Measurements from ENCODE around the gene TC2N.

DNA sequence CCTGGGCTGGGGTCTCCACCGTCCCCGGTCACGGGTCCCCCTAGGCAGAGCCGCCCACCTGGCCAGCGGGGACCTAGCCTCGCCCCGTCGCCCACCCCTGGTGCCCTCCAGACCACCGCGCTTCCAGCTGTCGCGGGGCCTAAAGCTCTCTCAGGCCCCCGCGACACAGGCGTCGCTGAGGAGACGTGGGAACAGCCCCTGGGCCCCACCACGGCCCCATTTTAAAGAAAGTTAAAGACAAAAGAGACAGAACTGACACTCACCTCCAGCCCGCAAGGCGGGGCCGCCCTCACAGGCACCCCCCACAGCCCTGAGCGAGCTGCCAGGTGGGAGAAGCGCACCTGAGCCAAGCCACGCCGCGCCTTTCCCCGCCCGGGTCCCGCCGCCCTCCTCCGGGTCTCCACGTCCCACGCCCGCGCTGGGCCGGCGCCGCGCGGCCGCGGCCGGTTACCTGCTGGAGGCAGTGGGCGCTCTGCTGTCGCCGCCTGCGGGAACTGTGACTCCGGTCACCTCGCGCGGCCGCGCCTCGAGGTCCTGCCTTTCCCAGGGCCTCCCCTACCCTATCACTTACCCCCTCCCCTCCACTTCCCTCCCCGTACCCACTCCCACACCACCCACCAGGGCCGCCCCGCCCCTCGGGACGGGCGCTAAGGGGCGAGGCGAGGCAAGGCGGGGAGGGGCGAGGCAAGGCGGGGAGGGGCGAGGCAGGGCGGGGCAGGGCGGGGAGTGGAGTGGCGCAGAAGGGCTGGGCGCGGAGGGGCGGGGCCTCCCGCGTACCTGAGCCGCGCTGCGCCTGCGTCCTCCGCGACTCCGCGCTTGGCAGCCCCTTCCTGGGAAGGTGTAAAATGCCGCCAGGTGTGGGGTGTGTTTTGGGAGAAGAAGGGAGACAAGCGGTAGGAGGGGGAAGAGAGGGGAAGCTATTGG, 31.2 kb downstream of the TC2N start:
- TF ChIP-seq, protein P1, sequence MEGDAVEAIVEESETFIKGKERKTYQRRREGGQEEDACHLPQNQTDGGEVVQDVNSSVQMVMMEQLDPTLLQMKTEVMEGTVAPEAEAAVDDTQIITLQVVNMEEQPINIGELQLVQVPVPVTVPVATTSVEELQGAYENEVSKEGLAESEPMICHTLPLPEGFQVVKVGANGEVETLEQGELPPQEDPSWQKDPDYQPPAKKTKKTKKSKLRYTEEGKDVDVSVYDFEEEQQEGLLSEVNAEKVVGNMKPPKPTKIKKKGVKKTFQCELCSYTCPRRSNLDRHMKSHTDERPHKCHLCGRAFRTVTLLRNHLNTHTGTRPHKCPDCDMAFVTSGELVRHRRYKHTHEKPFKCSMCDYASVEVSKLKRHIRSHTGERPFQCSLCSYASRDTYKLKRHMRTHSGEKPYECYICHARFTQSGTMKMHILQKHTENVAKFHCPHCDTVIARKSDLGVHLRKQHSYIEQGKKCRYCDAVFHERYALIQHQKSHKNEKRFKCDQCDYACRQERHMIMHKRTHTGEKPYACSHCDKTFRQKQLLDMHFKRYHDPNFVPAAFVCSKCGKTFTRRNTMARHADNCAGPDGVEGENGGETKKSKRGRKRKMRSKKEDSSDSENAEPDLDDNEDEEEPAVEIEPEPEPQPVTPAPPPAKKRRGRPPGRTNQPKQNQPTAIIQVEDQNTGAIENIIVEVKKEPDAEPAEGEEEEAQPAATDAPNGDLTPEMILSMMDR (IDR thresholded peaks at IDR 0.05; ENCODE audit: low read depth, low read length, missing input control) = no peak
- no peak for TF ChIP-seq YY1 (IDR thresholded peaks at IDR 0.05)
- TF ChIP-seq ATF3 (IDR thresholded peaks at IDR 0.05) = no peak
- TF ChIP-seq JUND (IDR thresholded peaks at IDR 0.05) = no peak
- TF ChIP-seq EGR1 (IDR thresholded peaks at IDR 0.05; ENCODE audit: low read depth in 2 of 2) = no peak
- TF ChIP-seq SP1 (IDR thresholded peaks at IDR 0.05) = no peak
- TF ChIP-seq, protein P2, sequence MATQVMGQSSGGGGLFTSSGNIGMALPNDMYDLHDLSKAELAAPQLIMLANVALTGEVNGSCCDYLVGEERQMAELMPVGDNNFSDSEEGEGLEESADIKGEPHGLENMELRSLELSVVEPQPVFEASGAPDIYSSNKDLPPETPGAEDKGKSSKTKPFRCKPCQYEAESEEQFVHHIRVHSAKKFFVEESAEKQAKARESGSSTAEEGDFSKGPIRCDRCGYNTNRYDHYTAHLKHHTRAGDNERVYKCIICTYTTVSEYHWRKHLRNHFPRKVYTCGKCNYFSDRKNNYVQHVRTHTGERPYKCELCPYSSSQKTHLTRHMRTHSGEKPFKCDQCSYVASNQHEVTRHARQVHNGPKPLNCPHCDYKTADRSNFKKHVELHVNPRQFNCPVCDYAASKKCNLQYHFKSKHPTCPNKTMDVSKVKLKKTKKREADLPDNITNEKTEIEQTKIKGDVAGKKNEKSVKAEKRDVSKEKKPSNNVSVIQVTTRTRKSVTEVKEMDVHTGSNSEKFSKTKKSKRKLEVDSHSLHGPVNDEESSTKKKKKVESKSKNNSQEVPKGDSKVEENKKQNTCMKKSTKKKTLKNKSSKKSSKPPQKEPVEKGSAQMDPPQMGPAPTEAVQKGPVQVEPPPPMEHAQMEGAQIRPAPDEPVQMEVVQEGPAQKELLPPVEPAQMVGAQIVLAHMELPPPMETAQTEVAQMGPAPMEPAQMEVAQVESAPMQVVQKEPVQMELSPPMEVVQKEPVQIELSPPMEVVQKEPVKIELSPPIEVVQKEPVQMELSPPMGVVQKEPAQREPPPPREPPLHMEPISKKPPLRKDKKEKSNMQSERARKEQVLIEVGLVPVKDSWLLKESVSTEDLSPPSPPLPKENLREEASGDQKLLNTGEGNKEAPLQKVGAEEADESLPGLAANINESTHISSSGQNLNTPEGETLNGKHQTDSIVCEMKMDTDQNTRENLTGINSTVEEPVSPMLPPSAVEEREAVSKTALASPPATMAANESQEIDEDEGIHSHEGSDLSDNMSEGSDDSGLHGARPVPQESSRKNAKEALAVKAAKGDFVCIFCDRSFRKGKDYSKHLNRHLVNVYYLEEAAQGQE (IDR thresholded peaks at IDR 0.05) = no peak
- no peak for TF ChIP-seq NR2F2 (IDR thresholded peaks at IDR 0.05)
- TF ChIP-seq TAF1 (conservative IDR thresholded peaks at IDR 0.05) = no peak
- TF ChIP-seq FOXA1 (IDR thresholded peaks at IDR 0.05) = no peak
- TF ChIP-seq, protein P3, sequence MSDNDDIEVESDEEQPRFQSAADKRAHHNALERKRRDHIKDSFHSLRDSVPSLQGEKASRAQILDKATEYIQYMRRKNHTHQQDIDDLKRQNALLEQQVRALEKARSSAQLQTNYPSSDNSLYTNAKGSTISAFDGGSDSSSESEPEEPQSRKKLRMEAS (IDR thresholded peaks at IDR 0.05) = no peak
- TF ChIP-seq HNF4G (IDR thresholded peaks at IDR 0.05) = no peak
